Kidney (tissue), 14 donors: Measurements from ENCODE around the gene DENND4A. TPM values are rescaled to one million over a fixed set of nuclear protein-coding genes. Genes with fewer than 3 reads are reported as not detected.
"Not testable (repeated sequence)": the region's sequence is repeated elsewhere in the genome, so short reads cannot be mapped to it uniquely, and the experiment has no call there.

Experiments used
- DNase-seq, 5 donors: peaks; one replicate each; pipeline ENCODE4 v3.0.0-alpha.2; 2013 to 2020
- FAIRE-seq: peaks from 2 replicates; lab custom pipeline; 2012; peaks lifted over from hg19 to GRCh38; lab: Jason Lieb, UNC
- H3K27ac ChIP-seq, 2 donors: one replicate each; pipeline ENCODE4 v1.7.0; 2013; ENCODE audit warnings: low read depth in 2 of 2, low read length in 2 of 2, inconsistent platforms in 1 of 2
- H3K27me3 ChIP-seq: one replicate; pipeline ENCODE4 v1.7.1; 2013; ENCODE audit warnings: low read length, inconsistent platforms; ENCODE audit not compliant: control insufficient read depth, insufficient read depth
- H3K36me3 ChIP-seq, 3 donors: one replicate each; pipeline versions ENCODE4 v1.7.0 to v1.7.1; 2013; ENCODE audit warnings: low read length in 3 of 3, control low read depth in 1 of 3, inconsistent platforms in 1 of 3; ENCODE audit not compliant: insufficient read depth in 3 of 3, control insufficient read depth in 2 of 3
- H3K4me1 ChIP-seq, 3 donors: one replicate each; pipeline versions ENCODE4 v1.7.0 to v1.7.1; 2013; ENCODE audit warnings: low read length in 3 of 3, inconsistent platforms in 1 of 3, low read depth in 1 of 3; ENCODE audit not compliant: control insufficient read depth in 2 of 3, insufficient read depth in 2 of 3
- H3K4me3 ChIP-seq, 3 donors: one replicate each; pipeline versions ENCODE4 v1.7.0 to v1.8.1; 2013; ENCODE audit warnings: low read length in 3 of 3, control low read depth in 1 of 3, inconsistent platforms in 1 of 3
- H3K9ac ChIP-seq, 3 donors: one replicate each; pipeline versions ENCODE4 v1.7.0 to v1.7.1; 2013; ENCODE audit warnings: low read length in 3 of 3, control low read depth in 1 of 3, inconsistent platforms in 1 of 3
- H3K9me3 ChIP-seq, 3 donors: one replicate each; pipeline versions ENCODE4 v1.7.0 to v1.7.1; 2013; ENCODE audit warnings: low read length in 3 of 3, control low read depth in 1 of 3, inconsistent platforms in 1 of 3; ENCODE audit not compliant: control insufficient read depth in 2 of 3, insufficient read depth in 1 of 3
- CTCF ChIP-seq: IDR thresholded peaks from 3 replicates; pipeline ENCODE4 v1.5.1; 2012; ENCODE audit warnings: mild to moderate bottlenecking, moderate library complexity, borderline replicate concordance; ENCODE audit not compliant: insufficient read depth; ENCODE audit errors: extremely low read depth
- intact Hi-C: fragments of 100-400 bp; cut with DNase I; formaldehyde crosslinking; loops from one replicate; pipeline ENCODE4 v1.11.1; 2022
- polyA plus RNA-seq: library from polyadenylated mRNA; stranded (reverse); fragments of 350-450 nt; fragmentation: Illumina TruSeq; extraction: RNeasy Lipid Tissue Mini Kit (QIAGEN cat#74804); gene quantifications from one replicate; pipeline ENCODE4 v1.2.3, GENCODE V29; 2014; ENCODE audit warnings: low read depth, low replicate concordance; ENCODE audit not compliant: insufficient read depth
- total RNA-seq: library from RNA; stranded (reverse); fragmentation: NEBNext Ultra II Directional; extraction: Animal tissue kit (Norgen Biotek cat#: 25700); gene quantifications from one replicate; pipeline ENCODE4 v1.2.1, GENCODE V29; 2021
- donor health status: control.
- donor health status: control.
- donor health status: control.
- donor health status: control.
- donor health status: control.
- donor health status: DM: yes; HTN: yes; CAD: no.
- donor health status: Normal renal cell carcinoma (clear cell type).

DENND4A gene
- total and polyA plus RNA-seq, 2 donors from 2014 or later, result 8.6 to 35.9 TPM

GRCh38 chr15:65811835-65812234 is 19.7 kb upstream of the DENND4A start:
- FAIRE-seq (no peak), DNase-seq (no peak)
- intact Hi-C loops, result no loop called here
- no peak overlapping the region for H3K9ac ChIP-seq
- H3K4me3 ChIP-seq, result no peak overlapping the region
- no peaks in the 10 kb centered on the region for H3K4me1 ChIP-seq
- H3K36me3 ChIP-seq, result no peaks in the 10 kb centered on the region
- no peak for TF ChIP-seq CTCF
- H3K9me3 ChIP-seq, result no peaks in the 10 kb centered on the region
- H3K27ac ChIP-seq, result no peak overlapping the region
- H3K27me3 ChIP-seq, result no peaks in the 10 kb centered on the region

GRCh38 chr15:65811011-65811733 is 19.1 kb upstream of the DENND4A start:
- H3K27ac ChIP-seq, DNase-seq, H3K4me1 ChIP-seq, FAIRE-seq, intact Hi-C loops, H3K9ac ChIP-seq, H3K4me3 ChIP-seq, H3K27me3 ChIP-seq, H3K9me3 ChIP-seq, H3K36me3 ChIP-seq: not testable (repeated sequence)

- no peak for FAIRE-seq
- H3K27me3 ChIP-seq, result no peaks in the 10 kb centered on the region
- H3K4me1 ChIP-seq, result no peaks in the 10 kb centered on the region
- no peak overlapping the region for H3K4me3 ChIP-seq
- intact Hi-C loops, result no loop called here
- DNase-seq, result no peak
- no peak overlapping the region for H3K27ac ChIP-seq
- TF ChIP-seq CTCF, result no peak
- no peaks in the 10 kb centered on the region for H3K9me3 ChIP-seq
- H3K36me3 ChIP-seq, result no peaks in the 10 kb centered on the region
- H3K9ac ChIP-seq, result no peak overlapping the region
Observed at GRCh38 chr15:65806397-65806796, 14.3 kb upstream of the DENND4A start.

- intact Hi-C loops, result no loop called here
- no peak for FAIRE-seq
- Histone ChIP-seq H3K27me3 (no peaks in the 10 kb centered on the region), H3K4me1 (no peaks in the 10 kb centered on the region), H3K9me3 (no peaks in the 10 kb centered on the region), H3K36me3 (no peaks in the 10 kb centered on the region), H3K9ac (no peak overlapping the region), H3K27ac (no peak overlapping the region), H3K4me3 (no peak overlapping the region)
- TF ChIP-seq CTCF, result no peak
- DNase-seq, result no peak
Observed at GRCh38 chr15:65805019-65805745, 13.1 kb upstream of the DENND4A start.
